AG04450 (cell line): ENCODE data around the gene AQP12A. TPM values are rescaled to one million over a fixed set of nuclear protein-coding genes. Genes with fewer than 3 reads are reported as not detected.

Source experiments
- CTCF ChIA-PET: fragments of 300-600, 350-600 bp; formaldehyde crosslinking; extraction: SDS; loops from one replicate; lab custom pipeline; 2022; ENCODE audit warnings: antibody characterized with exemption, inconsistent platforms; lab: Charles Lee
- POLR2A ChIA-PET: fragments of 350-600 bp; formaldehyde crosslinking; extraction: SDS; loops from one replicate; lab custom pipeline; 2021; ENCODE audit warnings: antibody characterized with exemption, inconsistent platforms; lab: Yijun Ruan, JAX
- DNase-seq: peaks from one replicate; pipeline ENCODE4 v3.0.0-alpha.2; 2011; ENCODE audit warnings: low read depth, low spot score
- H3K27ac ChIP-seq: one replicate; pipeline ENCODE4 v1.5.1; 2012; ENCODE audit warnings: low read depth, low read length, control low read depth
- H3K27me3 ChIP-seq: one replicate; pipeline ENCODE4 v1.6.0; 2012; ENCODE audit warnings: low read length; ENCODE audit not compliant: control insufficient read depth, insufficient read depth
- H3K4me3 ChIP-seq: 2 replicates; pipeline ENCODE4 v1.5.1; 2011; ENCODE audit warnings: mild to moderate bottlenecking, low read depth, low read length, control low read depth
- H3K9me3 ChIP-seq: 2 replicates; pipeline ENCODE4 v1.5.1; 2012; ENCODE audit warnings: low read length; ENCODE audit not compliant: control insufficient read depth, insufficient read depth
- CTCF ChIP-seq: IDR thresholded peaks from 2 replicates; pipeline ENCODE4 v1.5.1; 2011; ENCODE audit warnings: low read depth, low read length, control low read depth, inconsistent platforms
- polyA plus RNA-seq: library from polyadenylated mRNA; depleted of rRNA; stranded (reverse); fragments of >200 nt; gene quantifications from 2 replicates; pipeline ENCODE4 v1.2.3, GENCODE V29; 2011

Gene AQP12A
- polyA plus RNA-seq, 1 experiment = not detected

DNA sequence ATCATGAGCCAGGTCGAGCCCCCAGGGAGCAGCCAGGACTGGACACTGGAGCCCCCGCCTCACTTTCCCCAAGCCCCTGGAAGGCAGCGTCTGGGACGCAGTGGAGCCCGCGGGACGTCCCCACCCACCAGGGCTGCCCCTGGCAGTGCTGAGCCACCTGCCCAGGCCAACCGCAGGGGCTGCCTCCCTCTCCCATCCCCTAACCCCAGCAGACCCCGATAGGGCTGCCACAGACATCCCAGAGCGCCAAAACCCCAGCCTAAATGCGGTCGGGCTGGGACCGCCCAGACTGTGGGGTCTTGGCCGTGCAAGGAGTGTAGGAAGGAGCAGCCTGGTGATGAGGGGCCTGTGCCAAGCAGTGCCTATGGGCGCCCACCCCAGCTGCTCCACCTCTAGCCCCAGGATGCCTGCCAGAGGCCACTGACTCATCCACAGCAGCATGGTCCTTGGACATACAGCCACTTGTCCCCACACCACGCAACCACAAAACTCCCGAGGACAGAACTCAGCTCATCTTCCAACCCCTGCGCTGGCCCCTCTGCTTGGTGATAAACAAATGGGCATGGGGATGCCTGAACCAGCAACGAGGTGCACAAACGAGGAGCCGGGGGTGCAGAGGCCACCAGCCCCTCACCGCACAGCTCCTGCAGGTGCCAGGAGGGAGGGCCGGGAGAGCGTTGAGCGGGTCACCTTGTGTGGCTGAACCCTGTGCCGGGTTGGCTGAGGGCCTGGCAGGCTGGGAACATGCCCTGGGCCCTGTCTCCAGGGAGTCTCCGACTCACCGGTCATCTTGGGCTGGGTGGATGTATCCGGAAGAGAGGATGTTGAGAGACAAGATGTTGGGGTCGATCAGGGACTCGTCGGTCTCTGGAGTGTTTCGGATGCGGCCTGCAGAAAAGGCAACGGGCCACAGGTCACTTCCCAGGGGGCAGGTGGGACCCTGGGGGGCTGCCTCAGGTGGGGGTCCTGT, 44.9 kb downstream of the AQP12A start:
- no peak for DNase-seq

DNA sequence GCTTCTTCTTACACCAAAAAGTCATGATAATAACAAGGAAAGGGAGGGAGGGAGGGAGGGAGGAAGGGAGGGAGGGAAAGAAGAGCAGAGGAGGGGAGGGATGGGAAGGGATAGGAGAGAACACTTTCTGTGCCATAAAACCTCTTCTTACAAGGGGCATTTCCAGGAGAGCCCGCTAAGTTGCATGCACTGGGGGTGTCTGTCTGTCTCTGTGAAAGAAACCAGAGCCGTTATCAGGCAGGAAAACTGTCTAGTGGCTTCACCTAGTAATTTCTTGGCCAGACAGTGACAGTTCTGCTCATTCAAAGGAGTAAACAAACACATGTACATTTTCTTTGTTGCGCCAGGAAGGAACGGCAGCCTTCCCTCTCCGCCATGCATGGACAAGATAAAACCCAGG, 45.8 kb downstream of the AQP12A start:
- DNase-seq = no peak
- no peak for TF ChIP-seq CTCF
- CTCF ChIA-PET = no interaction called here
- H3K9me3 ChIP-seq = no peaks in the 10 kb centered on the region; the same call in 1 of the 2 replicates
- peaks cover 12% of the 10 kb centered on the region for H3K27me3 ChIP-seq
- H3K27ac ChIP-seq = no peak overlapping the region
- H3K4me3 ChIP-seq = no peak overlapping the region
- POLR2A ChIA-PET = no interaction called here

More for the DNA sequence above, 44.9 kb downstream of the AQP12A start:
- H3K9me3 ChIP-seq = no peaks in the 10 kb centered on the region; the same call in 1 of the 2 replicates
- TF ChIP-seq CTCF = no peak
- H3K27me3 ChIP-seq = peaks cover 12% of the 10 kb centered on the region
- POLR2A ChIA-PET = no interaction called here
- CTCF ChIA-PET = no interaction called here
- no peak overlapping the region for H3K27ac ChIP-seq
- no peak overlapping the region for H3K4me3 ChIP-seq

DNA sequence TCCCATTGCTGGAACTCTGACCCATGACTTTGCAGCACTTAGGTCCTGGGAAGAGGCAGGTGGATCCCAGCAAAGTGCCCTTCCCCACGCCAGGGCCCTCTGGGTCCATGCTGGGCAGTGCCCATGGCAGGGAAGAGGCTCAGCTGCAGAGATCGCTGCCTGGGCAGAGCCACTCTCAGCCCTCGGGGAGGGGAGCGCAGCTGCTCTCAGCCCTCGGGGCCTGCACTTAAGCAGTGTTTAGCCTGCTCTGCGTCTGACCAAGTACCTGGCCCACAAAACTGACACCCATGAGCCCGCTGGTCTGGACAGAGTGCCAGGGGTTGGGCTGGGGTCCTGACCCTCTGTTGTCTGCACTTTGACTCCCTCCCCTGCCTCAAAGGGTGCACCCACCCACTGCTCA, 46.3 kb downstream of the AQP12A start:
- POLR2A ChIA-PET = no interaction called here
- H3K27ac ChIP-seq = no peak overlapping the region
- CTCF ChIA-PET = no interaction called here

DNA sequence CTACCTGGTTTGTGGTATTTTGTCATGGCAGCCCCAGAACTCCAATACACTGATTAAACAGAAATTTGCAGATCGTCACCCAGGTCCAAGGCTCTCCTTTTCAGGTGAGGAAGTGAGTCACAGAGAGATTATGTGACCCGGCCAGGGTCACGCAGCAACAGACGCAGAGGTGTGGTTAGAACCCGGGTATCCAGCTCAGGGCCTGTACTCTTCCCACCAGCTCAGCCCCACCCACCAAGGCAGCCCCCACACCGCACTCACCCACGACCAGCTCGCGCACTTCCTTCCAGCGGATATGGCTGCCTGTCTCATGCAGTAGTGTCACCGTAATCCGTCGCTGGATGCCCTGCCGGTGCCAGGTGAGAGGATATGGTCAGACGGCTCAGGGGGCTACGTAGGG, 48.1 kb downstream of the AQP12A start:
- peaks cover 16% of the 10 kb centered on the region for H3K27me3 ChIP-seq
- no peak for DNase-seq
- H3K4me3 ChIP-seq = no peak overlapping the region
- no peak overlapping the region for H3K27ac ChIP-seq
- TF ChIP-seq CTCF = no peak
- POLR2A ChIA-PET = no interaction called here
- no peaks in the 10 kb centered on the region for H3K9me3 ChIP-seq
- CTCF ChIA-PET = no interaction called here

More for the DNA sequence above, 46.3 kb downstream of the AQP12A start:
- DNase-seq = no peak
- no peak for TF ChIP-seq CTCF
- no peaks in the 10 kb centered on the region; the same call in 1 of the 2 replicates for H3K9me3 ChIP-seq
- H3K27me3 ChIP-seq = peaks cover 12% of the 10 kb centered on the region
- no peak overlapping the region for H3K4me3 ChIP-seq

- peaks cover 20% of the 10 kb centered on the region for H3K27me3 ChIP-seq
- H3K27ac ChIP-seq = no peak overlapping the region
- TF ChIP-seq CTCF = no peak
- ChIA-PET POLR2A (no interaction called here), CTCF (no interaction called here)
- no peaks in the 10 kb centered on the region for H3K9me3 ChIP-seq
- no peak for DNase-seq
- no peak overlapping the region for H3K4me3 ChIP-seq
These were observed 49.4 kb downstream of the AQP12A start for GRCh38 chr2:240741091-240741490.
